Subcutaneous abdominal adipose tissue (tissue), 5 donors: ENCODE data around the gene USP32.
"Not testable (repeated sequence)": the region's sequence is repeated elsewhere in the genome, so short reads cannot be mapped to it uniquely, and the experiment has no call there.

Experiments used
- H3K27ac ChIP-seq: one replicate; pipeline ENCODE4 v1.7.0; 2013; ENCODE audit warnings: low read depth, mild to moderate bottlenecking, inconsistent platforms, low read length, moderate library complexity
- H3K27me3 ChIP-seq, 5 donors: one replicate each; pipeline ENCODE4 v1.7.0; 2013; ENCODE audit warnings: low read length in 5 of 5, inconsistent platforms in 1 of 5; ENCODE audit not compliant: control insufficient read depth in 5 of 5, insufficient read depth in 4 of 5
- H3K36me3 ChIP-seq, 5 donors: one replicate each; pipeline ENCODE4 v1.7.0; 2013; ENCODE audit warnings: low read length in 5 of 5; ENCODE audit not compliant: control insufficient read depth in 5 of 5, insufficient read depth in 5 of 5
- H3K4me1 ChIP-seq, 5 donors: one replicate each; pipeline ENCODE4 v1.7.0; 2013; ENCODE audit warnings: low read length in 5 of 5, mild to moderate bottlenecking in 3 of 5, moderate library complexity in 1 of 5; ENCODE audit not compliant: control insufficient read depth in 5 of 5, insufficient read depth in 5 of 5
- H3K4me3 ChIP-seq, 5 donors: one replicate each; pipeline ENCODE4 v1.7.0; 2013; ENCODE audit warnings: low read length in 5 of 5, low read depth in 1 of 5
- H3K9ac ChIP-seq, 5 donors: one replicate each; pipeline ENCODE4 v1.7.0; 2013; ENCODE audit warnings: low read length in 5 of 5, mild to moderate bottlenecking in 4 of 5, moderate library complexity in 3 of 5
- H3K9me3 ChIP-seq, 5 donors: one replicate each; pipeline ENCODE4 v1.7.0; 2013; ENCODE audit warnings: low read length in 5 of 5; ENCODE audit not compliant: control insufficient read depth in 5 of 5
- donor health status: healthy.
- donor health status: healthy.
- donor health status: healthy.
- donor health status: healthy.
- donor health status: healthy.

The USP32 gene

GRCh38 chr17:60190032-60190431, 201.9 kb downstream of the USP32 start:
- peaks cover 19 to 68% (median 41%) of the 10 kb centered on the region in 5 donors for H3K36me3 ChIP-seq
- not testable (repeated sequence) for H3K27me3 ChIP-seq, H3K9ac ChIP-seq, H3K4me1 ChIP-seq, H3K27ac ChIP-seq, H3K9me3 ChIP-seq, H3K4me3 ChIP-seq

- Histone ChIP-seq H3K27me3 (no peaks in the 10 kb centered on the region), H3K27ac (no peak overlapping the region), H3K4me3 (no peak overlapping the region), H3K36me3 (peaks cover 19 to 62% (median 44%) of the 10 kb centered on the region in 5 donors), H3K4me1 (peaks cover 0 to 6% (median 0%) of the 10 kb centered on the region in 5 donors), H3K9me3 (no peaks in the 10 kb centered on the region), H3K9ac (no peak overlapping the region)
These were observed 203.2 kb downstream of the USP32 start for GRCh38 chr17:60188759-60189158.

DNA sequence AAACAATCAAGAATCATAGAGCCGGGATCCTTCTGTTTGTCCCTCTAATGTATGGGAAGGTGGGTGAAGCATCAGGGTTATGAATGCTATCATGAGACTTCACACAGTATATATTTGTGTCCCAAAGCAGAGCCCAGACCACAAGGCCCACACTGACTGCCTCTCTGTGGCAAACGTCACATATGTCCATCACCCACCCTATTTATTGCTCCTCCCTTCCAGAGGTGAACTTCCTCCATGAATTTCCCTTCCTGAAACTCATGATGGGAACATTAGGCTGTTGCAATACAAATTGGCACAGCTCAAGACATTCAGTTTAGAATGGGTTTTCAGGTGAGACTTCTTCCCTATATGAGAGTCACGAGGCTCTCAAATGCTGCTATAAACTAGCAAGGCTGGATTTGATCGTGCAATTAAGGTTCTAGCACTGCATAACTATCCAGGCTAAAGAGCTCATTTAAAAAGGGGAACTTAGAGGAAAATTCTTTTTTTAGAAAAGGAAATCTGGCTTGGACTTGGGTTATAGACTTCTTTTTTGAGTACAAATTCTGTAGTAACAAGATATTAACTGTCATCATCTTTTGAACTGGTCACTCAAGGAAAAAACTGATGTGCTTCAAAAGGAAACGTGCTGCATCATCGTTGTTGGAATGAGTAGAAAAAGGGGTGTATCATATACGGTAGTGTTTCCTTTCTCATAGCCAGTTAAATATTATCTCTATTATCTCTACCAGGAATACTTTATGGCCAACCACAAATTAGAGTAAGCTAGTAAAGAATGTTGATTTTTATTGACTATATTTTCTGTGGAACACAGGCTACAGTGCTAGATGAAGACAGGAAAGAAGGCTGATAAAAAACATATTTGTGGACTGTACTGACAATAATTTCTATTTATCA, 204.8 kb downstream of the USP32 start:
- peaks cover 8 to 54% (median 43%) of the 10 kb centered on the region in 5 donors for H3K36me3 ChIP-seq
- not testable (repeated sequence) for H3K9ac ChIP-seq, H3K4me3 ChIP-seq, H3K27me3 ChIP-seq, H3K9me3 ChIP-seq, H3K27ac ChIP-seq, H3K4me1 ChIP-seq

DNA sequence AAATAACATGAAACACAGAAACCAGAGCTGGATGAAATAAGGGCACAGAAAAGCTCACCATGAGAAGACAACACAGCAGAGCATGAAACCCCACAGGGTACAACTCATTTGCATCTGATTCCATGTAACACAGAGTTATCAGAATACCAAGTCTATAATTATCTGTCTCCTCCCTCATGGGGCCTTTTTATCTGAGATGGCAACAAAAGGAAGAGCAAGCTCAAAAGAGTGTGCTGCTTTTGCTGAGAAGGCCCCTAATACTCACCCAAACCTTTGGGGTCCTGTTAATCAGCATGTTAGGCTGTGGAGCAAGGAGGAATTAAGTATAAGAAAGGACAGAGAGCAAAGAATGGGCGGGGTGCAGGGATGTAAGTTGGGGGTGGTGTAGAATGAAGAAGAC, 205.6 kb downstream of the USP32 start:
- peaks cover 8 to 52% (median 41%) of the 10 kb centered on the region in 5 donors for H3K36me3 ChIP-seq

DNA sequence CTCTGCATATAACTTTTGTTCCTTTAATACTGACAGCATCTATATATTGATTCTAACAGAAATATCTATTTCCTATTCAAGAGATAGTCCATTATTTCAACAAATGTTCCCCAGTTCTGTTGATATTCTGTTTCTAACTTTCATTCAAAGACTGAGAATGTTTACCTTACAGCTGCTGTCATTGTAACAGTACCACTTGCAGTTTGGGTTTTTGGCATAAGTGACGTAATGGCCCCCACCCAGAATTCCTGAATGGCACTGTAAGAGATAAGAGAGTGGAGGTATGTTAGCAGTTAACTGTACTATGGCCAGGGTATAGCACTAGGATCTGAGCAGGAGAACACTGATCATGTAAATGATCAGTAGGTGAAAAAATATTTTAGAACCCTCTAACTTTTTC, 211.6 kb downstream of the USP32 start:
- not testable (repeated sequence) for H3K4me1 ChIP-seq, H3K27ac ChIP-seq, H3K4me3 ChIP-seq, H3K27me3 ChIP-seq, H3K9me3 ChIP-seq, H3K9ac ChIP-seq
- peaks cover 8 to 53% (median 40%) of the 10 kb centered on the region in 5 donors for H3K36me3 ChIP-seq

More for the DNA sequence above, 205.6 kb downstream of the USP32 start:
- not testable (repeated sequence) for H3K4me1 ChIP-seq, H3K9ac ChIP-seq, H3K9me3 ChIP-seq, H3K27me3 ChIP-seq, H3K4me3 ChIP-seq, H3K27ac ChIP-seq

GRCh38 chr17:60178180-60178579, 213.8 kb downstream of the USP32 start:
- Histone ChIP-seq H3K4me1 (peaks cover 3 to 16% (median 12%) of the 10 kb centered on the region in 5 donors), H3K36me3 (peaks cover 8 to 41% (median 29%) of the 10 kb centered on the region in 5 donors)
- not testable (repeated sequence) for H3K27ac ChIP-seq, H3K4me3 ChIP-seq, H3K9ac ChIP-seq, H3K9me3 ChIP-seq, H3K27me3 ChIP-seq

DNA sequence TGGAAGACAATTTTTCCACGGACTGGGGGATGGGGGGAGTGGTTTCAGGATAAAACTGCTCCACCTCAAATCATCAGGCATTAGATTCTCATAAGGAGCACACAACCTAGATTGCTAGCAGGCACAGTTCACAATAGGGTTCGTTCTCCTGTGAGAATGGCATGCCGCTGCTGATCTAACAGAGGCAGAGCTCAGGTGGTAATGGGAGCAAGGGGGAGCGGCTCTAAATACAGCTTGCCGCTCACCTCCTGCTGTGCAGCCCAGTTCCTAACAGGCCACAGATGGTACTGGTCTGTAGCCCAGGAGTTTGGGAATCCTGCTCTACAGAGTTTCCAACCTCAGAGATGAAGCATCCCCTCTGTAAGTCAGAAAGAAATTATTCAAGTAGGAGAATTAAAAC, 215.2 kb downstream of the USP32 start:
- not testable (repeated sequence) for H3K9ac ChIP-seq, H3K27me3 ChIP-seq, H3K9me3 ChIP-seq, H3K27ac ChIP-seq, H3K4me3 ChIP-seq
- peaks cover 3 to 22% (median 14%) of the 10 kb centered on the region in 5 donors for H3K4me1 ChIP-seq
- H3K36me3 ChIP-seq = peaks cover 8 to 36% (median 23%) of the 10 kb centered on the region in 5 donors

GRCh38 chr17:60174767-60175166, 217.2 kb downstream of the USP32 start:
- not testable (repeated sequence) for H3K9me3 ChIP-seq, H3K4me3 ChIP-seq, H3K9ac ChIP-seq, H3K27ac ChIP-seq, H3K27me3 ChIP-seq
- Histone ChIP-seq H3K4me1 (peaks cover 3 to 42% (median 29%) of the 10 kb centered on the region in 5 donors), H3K36me3 (peaks cover 5 to 18% (median 13%) of the 10 kb centered on the region in 5 donors)

GRCh38 chr17:60174035-60174434, 217.9 kb downstream of the USP32 start:
- H3K27ac ChIP-seq = no peak overlapping the region
- H3K9ac ChIP-seq = no peak overlapping the region
- no peak overlapping the region for H3K4me3 ChIP-seq
- no peaks in the 10 kb centered on the region for H3K9me3 ChIP-seq
- H3K4me1 ChIP-seq = peaks cover 3 to 47% (median 32%) of the 10 kb centered on the region in 5 donors
- H3K27me3 ChIP-seq = no peaks in the 10 kb centered on the region
- H3K36me3 ChIP-seq = peaks cover 4 to 15% (median 9%) of the 10 kb centered on the region in 5 donors

- Histone ChIP-seq H3K27ac (no peak overlapping the region), H3K9ac (no peak overlapping the region), H3K4me1 (peaks cover 3 to 52% (median 32%) of the 10 kb centered on the region in 5 donors), H3K27me3 (no peaks in the 10 kb centered on the region), H3K36me3 (peaks cover 3 to 8% (median 3%) of the 10 kb centered on the region in 5 donors), H3K4me3 (no peak overlapping the region), H3K9me3 (no peaks in the 10 kb centered on the region)
These were observed 218.6 kb downstream of the USP32 start for GRCh38 chr17:60173304-60173819.
